ENCODE measurements around the gene ANXA2.

Gene ANXA2

DNA sequence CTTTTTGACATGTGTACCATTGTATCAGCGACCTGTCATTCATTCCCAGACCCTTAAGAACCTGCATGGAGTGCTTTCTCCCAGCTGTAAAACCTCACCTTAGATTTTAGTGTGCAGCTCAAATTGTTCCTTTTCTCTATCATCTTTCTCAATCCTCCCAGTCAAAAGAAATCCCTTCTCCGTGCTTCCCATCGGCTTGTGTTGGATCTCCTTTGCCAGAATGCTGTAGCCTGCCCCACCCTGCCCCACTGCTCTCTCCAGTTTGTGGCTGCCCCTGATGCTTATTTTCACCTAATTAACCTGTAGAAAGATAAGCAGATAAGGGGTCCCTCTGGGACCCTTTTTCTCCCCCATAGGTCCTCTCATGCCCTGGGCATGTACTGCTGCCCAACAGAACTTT lies 51.1 kb downstream of the ANXA2 start:
- Histone ChIP-seq H2BK120ac (ENCODE audit: insufficient read depth, low read length, poor library complexity) (no peak overlapping the region), H3K27me3 (ENCODE audit: insufficient read depth, low read length) (no peaks in the 10 kb centered on the region), H3K27ac (ENCODE audit: low read depth, low read length) (no peak overlapping the region), H3K14ac (ENCODE audit: low read length) (no peak overlapping the region), H3K4me3 (ENCODE audit: low read depth, low read length) (no peak overlapping the region), H2BK12ac (ENCODE audit: low read length) (no peak overlapping the region), H3K4ac (ENCODE audit: low read depth, low read length) (no peak overlapping the region), H3K79me2 (ENCODE audit: control insufficient read depth, insufficient read depth, low read length, poor library complexity) (no peaks in the 10 kb centered on the region), H2AK5ac (ENCODE audit: low read length) (no peak overlapping the region), H3K9ac (ENCODE audit: low read length) (no peak overlapping the region), H3K9me3 (ENCODE audit: insufficient read depth, low read depth, low read length) (no peaks in the 10 kb centered on the region), H3K18ac (ENCODE audit: low read length) (no peak overlapping the region), H3K79me1 (ENCODE audit: low read length) (no peaks in the 10 kb centered on the region), H4K8ac (ENCODE audit: low read depth, low read length) (no peak overlapping the region), H4K12ac (ENCODE audit: low read depth, low read length) (no peak overlapping the region), H3K4me1 (ENCODE audit: control insufficient read depth in 1 of 2, insufficient read depth in 2 of 2, low read length in 2 of 2) (no peaks in the 10 kb centered on the region), H4K91ac (ENCODE audit: low read depth, low read length) (no peak overlapping the region), H3K36me3 (ENCODE audit: control insufficient read depth in 1 of 2, insufficient read depth in 2 of 2, low read length in 2 of 2) (peaks cover 33 to 54% of the 10 kb centered on the region in 2 experiments), H3K4me2 (ENCODE audit: low read length) (no peak overlapping the region), H2AFZ (ENCODE audit: insufficient read depth, low read length, poor library complexity) (no peak overlapping the region), H3K23ac (ENCODE audit: low read length) (no peak overlapping the region), H2BK5ac (ENCODE audit: low read depth, low read length, poor library complexity) (no peak overlapping the region)
- DNase-seq: no peak
- WGBS (ENCODE audit: extremely low coverage, insufficient coverage, insufficient read length): no CpG with 5 or more reads among the region's 3 CpGs

DNA sequence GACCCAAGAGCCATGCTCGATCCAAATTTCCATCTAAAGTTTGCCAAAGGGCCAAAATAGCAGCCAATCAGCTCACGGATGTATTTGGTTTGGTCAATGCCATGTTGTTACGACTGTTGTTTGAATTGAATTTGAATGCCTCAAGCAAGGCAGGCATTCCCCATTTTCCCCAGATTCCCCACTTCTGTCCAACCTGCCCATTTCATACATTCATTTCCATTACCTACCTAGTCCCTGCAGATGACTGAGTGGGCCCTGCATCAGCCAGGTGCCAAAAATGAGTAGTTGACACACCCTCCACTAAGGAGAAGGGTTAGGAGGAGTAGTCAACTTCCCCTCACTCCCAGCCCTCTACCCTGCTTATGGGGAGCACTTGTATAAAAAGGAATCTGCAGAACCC lies 51.7 kb downstream of the ANXA2 start:
- Histone ChIP-seq H3K79me2 (ENCODE audit: control insufficient read depth, insufficient read depth, low read length, poor library complexity) (no peaks in the 10 kb centered on the region), H2BK5ac (ENCODE audit: low read depth, low read length, poor library complexity) (no peak overlapping the region), H3K27me3 (ENCODE audit: insufficient read depth, low read length) (no peaks in the 10 kb centered on the region), H3K4me3 (ENCODE audit: low read depth, low read length) (no peak overlapping the region), H2AFZ (ENCODE audit: insufficient read depth, low read length, poor library complexity) (no peak overlapping the region), H2BK12ac (ENCODE audit: low read length) (no peak overlapping the region), H3K79me1 (ENCODE audit: low read length) (no peaks in the 10 kb centered on the region), H4K8ac (ENCODE audit: low read depth, low read length) (no peak overlapping the region), H3K4ac (ENCODE audit: low read depth, low read length) (no peak overlapping the region), H4K91ac (ENCODE audit: low read depth, low read length) (no peak overlapping the region), H3K4me1 (ENCODE audit: control insufficient read depth in 1 of 2, insufficient read depth in 2 of 2, low read length in 2 of 2) (no peaks in the 10 kb centered on the region), H4K12ac (ENCODE audit: low read depth, low read length) (no peak overlapping the region), H3K27ac (ENCODE audit: low read depth, low read length) (no peak overlapping the region), H2AK5ac (ENCODE audit: low read length) (no peak overlapping the region), H3K9me3 (ENCODE audit: insufficient read depth, low read depth, low read length) (no peaks in the 10 kb centered on the region), H3K36me3 (ENCODE audit: control insufficient read depth in 1 of 2, insufficient read depth in 2 of 2, low read length in 2 of 2) (peaks cover 30 to 48% of the 10 kb centered on the region in 2 experiments), H3K23ac (ENCODE audit: low read length) (no peak overlapping the region), H3K14ac (ENCODE audit: low read length) (no peak overlapping the region), H3K18ac (ENCODE audit: low read length) (no peak overlapping the region), H2BK120ac (ENCODE audit: insufficient read depth, low read length, poor library complexity) (no peak overlapping the region), H3K9ac (ENCODE audit: low read length) (no peak overlapping the region), H3K4me2 (ENCODE audit: low read length) (no peak overlapping the region)
- WGBS (ENCODE audit: extremely low coverage, insufficient coverage, insufficient read length): no CpG with 5 or more reads among the region's 3 CpGs
- no peak for DNase-seq

DNA sequence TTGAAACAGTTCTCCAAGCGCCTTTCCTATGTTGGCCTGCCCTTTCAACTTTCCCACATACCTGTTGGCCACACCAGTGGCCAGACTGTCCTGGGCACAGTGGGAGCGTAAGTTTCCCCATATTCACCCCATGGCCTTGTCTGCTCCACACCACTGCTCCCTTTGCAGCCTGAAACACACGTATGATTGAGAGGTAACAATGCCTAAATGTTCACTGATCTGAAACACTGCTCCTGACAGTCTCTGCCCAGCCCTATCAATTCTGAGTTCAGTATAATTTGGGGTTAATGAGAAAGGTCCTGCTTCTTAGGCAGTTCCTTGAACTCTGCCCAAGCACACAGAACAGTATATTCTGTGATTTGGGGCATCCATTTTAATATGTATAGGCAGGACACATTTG lies 52.2 kb downstream of the ANXA2 start:
- Histone ChIP-seq H4K8ac (ENCODE audit: low read depth, low read length) (no peak overlapping the region), H2AK5ac (ENCODE audit: low read length) (no peak overlapping the region), H2BK12ac (ENCODE audit: low read length) (no peak overlapping the region), H2BK5ac (ENCODE audit: low read depth, low read length, poor library complexity) (no peak overlapping the region), H3K18ac (ENCODE audit: low read length) (no peak overlapping the region), H2BK120ac (ENCODE audit: insufficient read depth, low read length, poor library complexity) (no peak overlapping the region), H3K4me3 (ENCODE audit: low read depth, low read length) (no peak overlapping the region), H3K14ac (ENCODE audit: low read length) (no peak overlapping the region), H3K4ac (ENCODE audit: low read depth, low read length) (no peak overlapping the region), H3K79me2 (ENCODE audit: control insufficient read depth, insufficient read depth, low read length, poor library complexity) (no peaks in the 10 kb centered on the region), H3K4me2 (ENCODE audit: low read length) (no peak overlapping the region), H3K9ac (ENCODE audit: low read length) (no peak overlapping the region), H3K9me3 (ENCODE audit: insufficient read depth, low read depth, low read length) (no peaks in the 10 kb centered on the region), H4K91ac (ENCODE audit: low read depth, low read length) (no peak overlapping the region), H3K79me1 (ENCODE audit: low read length) (no peaks in the 10 kb centered on the region), H4K12ac (ENCODE audit: low read depth, low read length) (no peak overlapping the region), H3K36me3 (ENCODE audit: control insufficient read depth in 1 of 2, insufficient read depth in 2 of 2, low read length in 2 of 2) (peaks cover 26 to 43% of the 10 kb centered on the region in 2 experiments), H2AFZ (ENCODE audit: insufficient read depth, low read length, poor library complexity) (no peak overlapping the region), H3K4me1 (ENCODE audit: control insufficient read depth in 1 of 2, insufficient read depth in 2 of 2, low read length in 2 of 2) (no peaks in the 10 kb centered on the region), H3K23ac (ENCODE audit: low read length) (no peak overlapping the region), H3K27ac (ENCODE audit: low read depth, low read length) (no peak overlapping the region), H3K27me3 (ENCODE audit: insufficient read depth, low read length) (no peaks in the 10 kb centered on the region)
- no peak for DNase-seq
- WGBS (ENCODE audit: extremely low coverage, insufficient coverage, insufficient read length): no CpG with 5 or more reads among the region's 3 CpGs

DNA sequence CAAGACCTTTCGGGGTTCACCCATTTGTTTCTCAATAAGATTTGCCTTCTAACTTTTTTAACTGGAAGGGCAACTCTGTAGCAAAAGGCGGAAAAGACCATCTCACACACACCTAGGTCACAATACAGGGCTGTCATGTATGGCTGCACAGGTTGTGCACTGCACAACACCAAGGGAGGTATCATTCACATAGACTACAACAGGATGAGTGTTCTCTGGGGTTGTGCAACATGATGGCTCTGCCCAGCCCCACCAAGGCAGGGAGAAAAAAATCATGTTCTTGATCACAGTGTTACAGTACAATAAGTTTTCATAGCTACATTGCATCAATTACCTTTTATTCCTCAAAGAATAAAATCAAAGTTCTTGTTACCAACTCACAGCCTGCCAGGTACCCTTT lies 52.8 kb downstream of the ANXA2 start:
- Histone ChIP-seq H4K8ac (ENCODE audit: low read depth, low read length) (no peak overlapping the region), H2AFZ (ENCODE audit: insufficient read depth, low read length, poor library complexity) (no peak overlapping the region), H2BK12ac (ENCODE audit: low read length) (no peak overlapping the region), H4K91ac (ENCODE audit: low read depth, low read length) (no peak overlapping the region), H3K9me3 (ENCODE audit: insufficient read depth, low read depth, low read length) (no peaks in the 10 kb centered on the region), H3K18ac (ENCODE audit: low read length) (no peak overlapping the region), H3K4me3 (ENCODE audit: low read depth, low read length) (no peak overlapping the region), H2AK5ac (ENCODE audit: low read length) (no peak overlapping the region), H2BK5ac (ENCODE audit: low read depth, low read length, poor library complexity) (no peak overlapping the region), H4K12ac (ENCODE audit: low read depth, low read length) (no peak overlapping the region), H3K14ac (ENCODE audit: low read length) (no peak overlapping the region), H3K27me3 (ENCODE audit: insufficient read depth, low read length) (no peaks in the 10 kb centered on the region), H3K79me2 (ENCODE audit: control insufficient read depth, insufficient read depth, low read length, poor library complexity) (no peaks in the 10 kb centered on the region), H2BK120ac (ENCODE audit: insufficient read depth, low read length, poor library complexity) (no peak overlapping the region), H3K4me1 (ENCODE audit: control insufficient read depth in 1 of 2, insufficient read depth in 2 of 2, low read length in 2 of 2) (no peaks in the 10 kb centered on the region), H3K36me3 (ENCODE audit: control insufficient read depth in 1 of 2, insufficient read depth in 2 of 2, low read length in 2 of 2) (peaks cover 23 to 38% of the 10 kb centered on the region in 2 experiments), H3K23ac (ENCODE audit: low read length) (no peak overlapping the region), H3K9ac (ENCODE audit: low read length) (no peak overlapping the region), H3K4ac (ENCODE audit: low read depth, low read length) (no peak overlapping the region), H3K79me1 (ENCODE audit: low read length) (no peaks in the 10 kb centered on the region), H3K27ac (ENCODE audit: low read depth, low read length) (no peak overlapping the region), H3K4me2 (ENCODE audit: low read length) (no peak overlapping the region)
- WGBS (ENCODE audit: extremely low coverage, insufficient coverage, insufficient read length): no CpG with 5 or more reads among the region's 2 CpGs
- no peak for DNase-seq
